Astrocyte (in vitro differentiated cells and primary cell): Measurements from ENCODE around the gene NUMB. TPM values are rescaled to one million over a fixed set of nuclear protein-coding genes. Genes with fewer than 3 reads are reported as not detected.

Source experiments
- DNase-seq: peaks from one replicate; pipeline ENCODE4 v3.0.0-alpha.2; 2010; ENCODE audit warnings: low read depth
- FAIRE-seq: peaks from 2 replicates; lab custom pipeline; 2011; peaks lifted over from hg19 to GRCh38; lab: Jason Lieb, UNC
- H2AFZ ChIP-seq: 2 replicates; pipeline ENCODE4 v1.6.0; 2012; ENCODE audit warnings: low read depth, low read length, inconsistent platforms
- H3K27ac ChIP-seq: 2 replicates; pipeline ENCODE4 v1.5.1; 2011; ENCODE audit warnings: low read depth, low read length, inconsistent platforms
- H3K27me3 ChIP-seq: 2 replicates; pipeline ENCODE4 v1.6.0; 2011; ENCODE audit warnings: low read length, inconsistent platforms; ENCODE audit not compliant: insufficient read depth
- H3K36me3 ChIP-seq: 2 replicates; pipeline ENCODE4 v1.5.1; 2011; ENCODE audit warnings: low read length, inconsistent platforms; ENCODE audit not compliant: insufficient read depth
- H3K4me1 ChIP-seq: 2 replicates; pipeline ENCODE4 v1.5.1; 2011; ENCODE audit warnings: low read length, inconsistent platforms; ENCODE audit not compliant: insufficient read depth
- H3K4me2 ChIP-seq: 2 replicates; pipeline ENCODE4 v1.6.0; 2012; ENCODE audit warnings: low read length, inconsistent platforms
- H3K4me3 ChIP-seq: 2 replicates; pipeline ENCODE4 v1.5.1; 2011; ENCODE audit warnings: low read depth, mild to moderate bottlenecking, low read length, inconsistent platforms; ENCODE audit not compliant: insufficient read depth
- H3K79me2 ChIP-seq: 2 replicates; pipeline ENCODE4 v1.6.0; 2012; ENCODE audit warnings: mild to moderate bottlenecking, low read length, inconsistent platforms; ENCODE audit not compliant: insufficient read depth
- H3K9ac ChIP-seq: 2 replicates; pipeline ENCODE4 v1.6.0; 2012; ENCODE audit warnings: mild to moderate bottlenecking, low read length, inconsistent platforms
- H3K9me3 ChIP-seq: 2 replicates; pipeline ENCODE4 v1.5.1; 2012; ENCODE audit warnings: low read depth, mild to moderate bottlenecking, low read length, inconsistent platforms; ENCODE audit not compliant: insufficient read depth
- H4K20me1 ChIP-seq: 2 replicates; pipeline ENCODE4 v1.6.0; 2012; ENCODE audit warnings: low read length, inconsistent platforms; ENCODE audit not compliant: insufficient read depth
- H3K27ac Mint-ChIP-seq: one replicate; pipeline ENCODE4 v1.8.0; 2021; ENCODE audit warnings: mild to moderate bottlenecking, mixed read lengths; ENCODE audit not compliant: unreplicated experiment
- H3K27me3 Mint-ChIP-seq: one replicate; pipeline ENCODE4 v1.8.0; 2021; ENCODE audit warnings: low read depth, mixed read lengths; ENCODE audit not compliant: unreplicated experiment
- H3K36me3 Mint-ChIP-seq: one replicate; pipeline ENCODE4 v1.8.0; 2021; ENCODE audit warnings: low read depth, mixed read lengths; ENCODE audit not compliant: unreplicated experiment
- H3K4me1 Mint-ChIP-seq: one replicate; pipeline ENCODE4 v1.8.0; 2021; ENCODE audit warnings: low read depth, mixed read lengths; ENCODE audit not compliant: unreplicated experiment
- H3K4me3 Mint-ChIP-seq: one replicate; pipeline ENCODE4 v1.8.0; 2021; ENCODE audit warnings: mild to moderate bottlenecking, moderate library complexity, mixed read lengths; ENCODE audit not compliant: unreplicated experiment
- H3K9me3 Mint-ChIP-seq: one replicate; pipeline ENCODE4 v1.8.0; 2021; ENCODE audit warnings: mild to moderate bottlenecking, mixed read lengths; ENCODE audit not compliant: unreplicated experiment
- CTCF ChIP-seq: IDR thresholded peaks from 2 replicates; pipeline ENCODE4 v1.5.1; 2011; ENCODE audit warnings: low read depth, mild to moderate bottlenecking, inconsistent platforms, low read length, moderate library complexity; ENCODE audit not compliant: insufficient read depth
- EZH2 ChIP-seq: IDR thresholded peaks from 2 replicates; pipeline ENCODE4 v1.6.1; 2012; ENCODE audit warnings: mild to moderate bottlenecking, low read length, inconsistent platforms; ENCODE audit not compliant: insufficient read depth
- total RNA-seq: library from RNA; stranded (reverse); gene quantifications from 2 replicates; pipeline ENCODE4 v1.2.1, GENCODE V29; 2021

The NUMB gene
- total RNA-seq, 1 donor from 2014 or later = 93.9 TPM

GRCh38 chr14:73227812-73228781 is 230.2 kb downstream of the NUMB start:
- Mint-ChIP-seq H3K27ac (peak overlapping the region; percentile 31), H3K36me3 (peaks cover 9% of the 10 kb centered on the region), H3K9me3 (no peaks in the 10 kb centered on the region), H3K4me1 (peaks cover 18% of the 10 kb centered on the region), H3K4me3 (no peak overlapping the region), H3K27me3 (no peaks in the 10 kb centered on the region)
- no peaks in the 10 kb centered on the region for H4K20me1 ChIP-seq
- FAIRE-seq = no peak
- peak overlapping the region; percentile 75 for H3K27ac ChIP-seq
- H2AFZ ChIP-seq = peak overlapping the region; percentile 65
- H3K4me1 ChIP-seq = peaks cover 18% of the 10 kb centered on the region
- H3K9me3 ChIP-seq = no peaks in the 10 kb centered on the region
- peak; percentile 87 for DNase-seq
- H3K36me3 ChIP-seq = no peaks in the 10 kb centered on the region
- H3K4me3 ChIP-seq = peak overlapping the region; percentile 38
- peaks cover 2% of the 10 kb centered on the region for H3K27me3 ChIP-seq
- H3K79me2 ChIP-seq = no peaks in the 10 kb centered on the region
- peak overlapping the region; percentile 83 for H3K4me2 ChIP-seq
- TF ChIP-seq EZH2 (no peak), CTCF (no peak)
- peak overlapping the region; percentile 52 for H3K9ac ChIP-seq

GRCh38 chr14:73225496-73225895 is 232.8 kb downstream of the NUMB start:
- TF ChIP-seq EZH2 (no peak), CTCF (no peak)
- Mint-ChIP-seq H3K27me3 (no peaks in the 10 kb centered on the region), H3K9me3 (no peaks in the 10 kb centered on the region), H3K27ac (no peak overlapping the region), H3K36me3 (peaks cover 20% of the 10 kb centered on the region), H3K4me1 (peaks cover 30% of the 10 kb centered on the region), H3K4me3 (no peak overlapping the region)
- H3K27ac ChIP-seq = no peak overlapping the region
- peaks cover 10% of the 10 kb centered on the region for H4K20me1 ChIP-seq
- peaks cover 24% of the 10 kb centered on the region for H3K4me1 ChIP-seq
- no peaks in the 10 kb centered on the region for H3K79me2 ChIP-seq
- H3K4me3 ChIP-seq = no peak overlapping the region
- H3K27me3 ChIP-seq = no peaks in the 10 kb centered on the region
- no peak overlapping the region for H2AFZ ChIP-seq
- H3K4me2 ChIP-seq = no peak overlapping the region
- H3K36me3 ChIP-seq = peaks cover under 1% of the 10 kb centered on the region
- FAIRE-seq = no peak
- no peaks in the 10 kb centered on the region for H3K9me3 ChIP-seq
- no peak overlapping the region for H3K9ac ChIP-seq
- DNase-seq = no peak

Other genes with a start within 250 kb of the NUMB start
- gene PAPLN, start 221.0 kb downstream of the NUMB start, total RNA-seq = 5.0 and 9.1 TPM in 2 replicates
- 11.3 and 12.5 TPM in 2 replicates for gene RIOX1, start 32.4 kb upstream of the NUMB start, total RNA-seq
- 2.1 and 2.5 TPM in 2 replicates for gene ACOT1, start 78.6 kb upstream of the NUMB start, total RNA-seq
- gene HEATR4, start 100.4 kb upstream of the NUMB start, total RNA-seq = not detected in 2 replicates
- 15.7 and 17.8 TPM in 2 replicates for gene ACOT2, start 110.7 kb upstream of the NUMB start, total RNA-seq
- gene ACOT4, start 133.3 kb upstream of the NUMB start, total RNA-seq = 0.14 TPM in 1 of 2 replicates, not detected in the other
- gene ACOT6, start 154.0 kb upstream of the NUMB start, total RNA-seq = not detected in 2 replicates
- 24.9 and 27.4 TPM in 2 replicates for gene DNAL1, start 186.4 kb upstream of the NUMB start, total RNA-seq